Measurements from ENCODE around the gene SGCA.

DNA sequence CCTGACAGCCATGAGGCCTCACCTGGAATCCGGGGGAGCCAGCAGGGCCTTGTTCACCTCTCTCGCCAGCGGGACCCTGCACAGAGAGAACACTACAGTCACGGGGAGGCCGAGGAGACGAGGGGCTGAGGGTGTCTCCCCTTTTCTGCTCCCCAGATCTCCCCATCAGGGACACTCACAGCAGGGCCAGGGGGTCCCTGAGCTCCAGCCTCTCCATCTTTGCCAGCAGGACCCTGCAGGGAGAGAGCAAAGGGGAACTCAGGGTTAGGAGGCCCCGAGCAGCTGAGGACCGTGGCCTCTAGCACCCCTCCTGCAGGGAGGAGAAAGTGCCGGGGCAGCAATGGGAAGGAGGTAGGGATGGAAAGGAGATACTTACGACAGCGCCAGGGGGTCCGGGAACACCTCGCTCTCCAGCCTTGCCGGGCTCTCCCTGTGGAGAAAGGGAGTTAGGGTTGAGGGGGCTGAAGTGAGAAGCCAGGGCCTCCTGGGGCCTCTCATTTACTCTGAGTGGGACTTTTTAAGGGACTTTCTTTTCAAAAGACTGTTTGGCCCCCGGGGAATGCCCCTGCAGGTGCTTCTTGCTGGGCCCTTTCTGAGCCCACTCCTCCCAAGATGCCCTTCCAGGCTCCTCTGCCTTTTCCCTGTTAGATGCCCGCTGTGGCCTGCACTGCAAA, 26.9 kb downstream of the SGCA start:
- TF ChIP-seq, protein P1, sequence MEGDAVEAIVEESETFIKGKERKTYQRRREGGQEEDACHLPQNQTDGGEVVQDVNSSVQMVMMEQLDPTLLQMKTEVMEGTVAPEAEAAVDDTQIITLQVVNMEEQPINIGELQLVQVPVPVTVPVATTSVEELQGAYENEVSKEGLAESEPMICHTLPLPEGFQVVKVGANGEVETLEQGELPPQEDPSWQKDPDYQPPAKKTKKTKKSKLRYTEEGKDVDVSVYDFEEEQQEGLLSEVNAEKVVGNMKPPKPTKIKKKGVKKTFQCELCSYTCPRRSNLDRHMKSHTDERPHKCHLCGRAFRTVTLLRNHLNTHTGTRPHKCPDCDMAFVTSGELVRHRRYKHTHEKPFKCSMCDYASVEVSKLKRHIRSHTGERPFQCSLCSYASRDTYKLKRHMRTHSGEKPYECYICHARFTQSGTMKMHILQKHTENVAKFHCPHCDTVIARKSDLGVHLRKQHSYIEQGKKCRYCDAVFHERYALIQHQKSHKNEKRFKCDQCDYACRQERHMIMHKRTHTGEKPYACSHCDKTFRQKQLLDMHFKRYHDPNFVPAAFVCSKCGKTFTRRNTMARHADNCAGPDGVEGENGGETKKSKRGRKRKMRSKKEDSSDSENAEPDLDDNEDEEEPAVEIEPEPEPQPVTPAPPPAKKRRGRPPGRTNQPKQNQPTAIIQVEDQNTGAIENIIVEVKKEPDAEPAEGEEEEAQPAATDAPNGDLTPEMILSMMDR (IDR thresholded peaks at IDR 0.05), result no peak
- TF ChIP-seq POLR2A (IDR thresholded peaks at IDR 0.05) (no peak), POLR2AphosphoS5 (IDR thresholded peaks at IDR 0.05) (no peak)

Measured in suprapubic skin (tissue), 4 donors.